Activated CD4-positive, alpha-beta T cell treated with anti-CD3 and anti-CD28 coated beads, Interleukin-2, Interleukin-6, amounts not matched to agents 100 ng/mL and 50 ng/mL, durations not matched to agents 16 hours and 8 hours (primary cell): ENCODE data around the gene ARPC5.

Experiments
- DNase-seq: peaks from one replicate; pipeline ENCODE4 v3.0.0-alpha.2; 2020

ARPC5 gene

GRCh38 chr1:183584147-183584546 is 51.4 kb downstream of the ARPC5 start:
- no peak for DNase-seq

DNA sequence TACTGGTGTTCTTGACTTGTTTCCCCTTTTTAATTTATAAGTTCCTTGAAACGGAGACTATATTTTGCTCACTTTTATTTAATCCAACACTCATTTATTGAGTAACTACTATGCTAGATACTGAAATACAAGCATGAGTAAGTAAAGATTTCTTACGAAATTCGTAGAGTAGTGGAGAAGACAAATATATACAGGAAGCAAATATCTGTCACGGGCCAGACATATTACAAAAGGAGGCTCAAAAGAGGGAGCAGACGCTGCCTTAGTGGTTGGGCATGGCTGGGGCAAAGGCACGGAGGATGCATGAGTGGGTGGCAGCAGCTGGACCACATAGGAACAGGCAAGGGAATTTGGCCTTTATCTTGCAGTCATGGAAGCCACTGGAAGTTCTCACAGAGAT is 52.1 kb downstream of the ARPC5 start:
- DNase-seq: no peak

DNA sequence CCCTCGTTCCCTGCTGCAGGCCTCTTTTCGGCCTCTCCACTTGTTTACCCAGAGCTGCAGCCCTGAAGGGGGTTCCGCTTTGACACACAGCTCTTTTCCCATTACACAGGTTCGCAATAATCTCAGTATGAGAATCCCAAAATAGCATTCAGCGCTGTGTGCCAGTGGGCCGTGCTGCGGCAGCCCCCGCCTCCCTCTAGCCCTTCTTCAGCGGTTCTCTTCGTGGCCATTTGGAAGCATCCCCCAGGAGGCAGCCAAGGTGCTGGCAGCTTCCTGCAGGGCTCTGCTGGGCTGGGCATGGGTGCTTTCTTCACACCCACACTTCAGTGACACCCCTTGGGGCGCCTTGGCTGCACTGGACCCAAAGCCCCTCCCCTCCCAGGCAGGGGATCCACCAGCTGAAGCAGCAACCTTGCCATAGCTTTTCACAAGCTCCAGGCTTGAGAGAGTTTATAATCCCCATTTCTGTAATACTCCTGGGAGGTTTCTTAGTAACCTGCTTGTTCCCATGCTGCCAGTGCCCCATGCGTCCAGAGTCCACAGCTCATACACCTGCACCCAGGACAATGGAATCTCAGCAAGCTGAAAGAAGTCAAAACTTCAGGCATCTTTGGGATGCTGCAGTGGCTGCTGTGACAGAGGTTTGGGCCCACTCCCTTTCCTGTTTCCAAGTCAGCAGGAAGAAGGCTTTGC is 53.4 kb downstream of the ARPC5 start:
- no peak for DNase-seq

GRCh38 chr1:183580281-183580682 is 55.3 kb downstream of the ARPC5 start:
- DNase-seq: peak; percentile 29

DNA sequence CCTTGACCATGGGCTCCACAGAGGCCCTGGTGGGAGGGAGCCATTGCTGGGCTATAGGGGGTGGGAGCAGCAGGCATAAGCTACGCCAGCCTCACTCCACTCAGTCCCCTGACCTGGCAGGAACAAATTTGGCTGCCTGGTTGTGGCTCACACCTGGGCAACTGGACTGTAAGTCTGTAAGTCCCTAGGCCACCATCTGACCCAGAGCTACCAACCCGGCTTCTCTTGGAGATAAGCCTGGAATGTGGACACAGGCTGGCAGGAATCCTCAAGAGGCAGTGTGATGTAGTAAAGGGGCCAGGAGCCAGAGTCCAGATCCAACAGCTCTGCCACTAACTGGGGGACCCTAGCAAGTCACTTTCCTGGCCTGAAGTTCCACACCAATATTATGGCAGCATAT is 56.7 kb downstream of the ARPC5 start:
- no peak for DNase-seq

DNA sequence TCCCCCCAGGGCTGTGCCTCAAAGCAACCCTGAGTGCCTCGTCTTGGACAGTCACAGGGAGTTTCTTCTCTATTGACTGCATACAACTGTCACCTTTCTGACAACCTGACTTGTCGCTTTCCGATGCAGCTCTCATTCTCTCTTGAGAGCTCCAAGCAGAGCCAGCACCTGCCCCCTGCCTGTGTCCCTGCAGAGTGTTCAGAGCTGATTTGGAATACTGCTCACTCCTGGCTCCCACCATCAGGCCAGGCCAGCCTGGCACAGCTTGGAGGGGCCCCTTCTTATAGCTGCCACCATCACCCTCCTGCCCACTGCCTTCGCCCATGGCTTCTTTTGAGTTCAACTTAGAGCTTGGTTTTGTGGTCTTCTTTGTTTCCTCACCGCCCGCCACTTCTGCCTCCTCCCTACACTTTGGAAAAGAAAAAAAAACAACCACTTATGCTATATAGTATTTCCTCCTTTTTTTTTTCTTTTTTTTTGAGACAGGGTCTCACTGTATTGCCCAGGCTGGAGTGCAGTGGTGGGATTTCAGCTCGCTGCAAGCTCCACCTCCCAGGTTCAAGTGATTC is 57.6 kb downstream of the ARPC5 start:
- DNase-seq: no peak

- no peak for DNase-seq
Observed at GRCh38 chr1:183576537-183576936, 59.0 kb downstream of the ARPC5 start.

DNA sequence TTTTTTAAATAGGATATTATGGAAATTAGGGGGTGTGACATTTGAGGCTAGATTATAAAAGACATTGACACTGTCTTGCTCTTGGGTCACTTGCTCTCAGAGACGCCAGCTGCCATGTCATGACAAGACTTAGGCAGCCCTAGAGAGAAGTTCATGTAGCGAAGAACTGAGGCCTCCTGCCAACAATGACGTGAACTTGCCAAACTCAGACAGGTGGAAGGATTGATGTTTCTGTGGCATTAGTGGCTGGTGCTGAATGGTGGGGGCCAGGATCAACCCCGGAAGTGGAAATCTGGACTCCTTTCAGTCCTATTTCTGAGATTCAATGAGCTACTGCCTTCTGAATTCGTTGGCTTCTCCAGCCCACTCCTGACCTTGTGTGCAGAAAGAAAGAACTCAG is 60.0 kb downstream of the ARPC5 start:
- DNase-seq: no peak

- DNase-seq: no peak
Observed at GRCh38 chr1:183572721-183573120, 62.9 kb downstream of the ARPC5 start.

DNA sequence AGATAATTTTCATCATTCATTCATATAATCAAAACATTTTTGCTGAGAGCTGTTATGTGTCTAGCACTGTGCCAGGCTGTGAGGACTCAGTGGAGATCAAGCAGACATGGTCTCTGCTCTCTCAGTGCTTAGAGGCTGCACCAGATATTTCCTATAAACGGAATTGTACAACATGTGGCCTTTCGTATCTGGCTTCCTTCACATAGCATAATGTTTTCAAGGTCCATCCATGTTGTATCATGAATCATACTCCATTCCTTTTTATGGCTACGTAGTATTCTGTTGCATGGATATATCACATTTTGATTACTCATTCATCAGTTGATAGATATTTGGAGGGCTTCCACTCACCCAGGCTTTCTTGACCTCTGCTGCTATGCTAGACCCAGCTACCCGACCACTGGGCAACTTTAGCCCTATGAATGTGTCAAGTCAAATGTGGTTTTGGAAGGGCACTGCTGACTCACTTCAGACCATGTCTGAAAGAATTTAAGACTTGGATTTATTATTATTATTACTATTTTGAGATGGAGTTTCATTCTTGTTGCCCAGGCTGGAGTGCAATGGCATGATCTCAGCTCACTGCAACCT is 63.8 kb downstream of the ARPC5 start:
- no peak for DNase-seq
